SJSA1 (cell line): ENCODE data around the gene STARD7. TPM values are rescaled to one million over a fixed set of nuclear protein-coding genes. Genes with fewer than 3 reads are reported as not detected.
"Not testable (repeated sequence)": the region's sequence is repeated elsewhere in the genome, so short reads cannot be mapped to it uniquely, and the experiment has no call there.

Source experiments
- DNase-seq, 2 experiments: peaks; one replicate each; pipeline ENCODE4 v3.0.0-alpha.2; 2015 to 2020; ENCODE audit warnings: low spot score in 2 of 2, low read depth in 1 of 2
- H3K27ac ChIP-seq: fragments of 250-450 bp; sonication (Bioruptor Pico); 2 replicates; pipeline ENCODE4 v1.5.1; 2020; ENCODE audit warnings: mild to moderate bottlenecking, moderate library complexity
- H3K27me3 ChIP-seq: fragments of 250-450 bp; sonication (Bioruptor Pico); replicated peaks from 2 replicates; pipeline ENCODE4 v1.5.1; 2020; ENCODE audit warnings: mild to moderate bottlenecking, moderate library complexity
- H3K36me3 ChIP-seq: fragments of 250-450 bp; sonication (Bioruptor Pico); 2 replicates; pipeline ENCODE4 v1.5.1; 2020; ENCODE audit warnings: mild to moderate bottlenecking
- H3K4me1 ChIP-seq: fragments of 250-450 bp; sonication (Bioruptor Pico); replicated peaks from 2 replicates; pipeline ENCODE4 v1.6.1; 2021; ENCODE audit warnings: mild to moderate bottlenecking
- H3K4me3 ChIP-seq: fragments of 250-450 bp; sonication (Bioruptor Pico); 2 replicates; pipeline ENCODE4 v1.5.1; 2020; ENCODE audit warnings: mild to moderate bottlenecking
- H3K9me3 ChIP-seq: fragments of 250-450 bp; sonication (Bioruptor Pico); replicated peaks from 2 replicates; pipeline ENCODE4 v1.5.1; 2020; ENCODE audit warnings: mild to moderate bottlenecking
- total RNA-seq: library from RNA; depleted of rRNA; stranded (reverse); fragments of >200 nt; shearing (Covaris generic); gene quantifications from 2 replicates; pipeline ENCODE4 v1.2.3, GENCODE V29; 2014

The STARD7 gene
- total RNA-seq, 1 experiment from 2014 or later: 188 TPM

- H3K4me3 ChIP-seq: no peak overlapping the region
- H3K36me3 ChIP-seq: no peaks in the 10 kb centered on the region
- DNase-seq: no peak
- H3K4me1 ChIP-seq: peaks cover 13% of the 10 kb centered on the region
- H3K27me3 ChIP-seq: no peaks in the 10 kb centered on the region
- no peaks in the 10 kb centered on the region for H3K9me3 ChIP-seq
- no peak overlapping the region for H3K27ac ChIP-seq
These were observed 35.2 kb upstream of the STARD7 start for GRCh38 chr2:96243843-96244242.

GRCh38 chr2:96241900-96242611 lies 33.4 kb upstream of the STARD7 start:
- Histone ChIP-seq H3K27ac (peak overlapping the region; percentile 38), H3K27me3 (no peaks in the 10 kb centered on the region), H3K36me3 (no peaks in the 10 kb centered on the region), H3K9me3 (no peaks in the 10 kb centered on the region), H3K4me1 (peaks cover 13% of the 10 kb centered on the region), H3K4me3 (no peak overlapping the region)
- DNase-seq: peak; percentile 67 to 74

- H3K27ac ChIP-seq: no peak overlapping the region
- no peaks in the 10 kb centered on the region for H3K27me3 ChIP-seq
- no peaks in the 10 kb centered on the region for H3K9me3 ChIP-seq
- H3K36me3 ChIP-seq: no peaks in the 10 kb centered on the region
- H3K4me1 ChIP-seq: peaks cover 13% of the 10 kb centered on the region
- no peak for DNase-seq
- no peak overlapping the region for H3K4me3 ChIP-seq
These were observed 32.6 kb upstream of the STARD7 start for GRCh38 chr2:96241227-96241626.

- Histone ChIP-seq H3K36me3 (no peaks in the 10 kb centered on the region), H3K4me1 (peaks cover 13% of the 10 kb centered on the region), H3K4me3 (no peak overlapping the region), H3K27ac (no peak overlapping the region), H3K27me3 (no peaks in the 10 kb centered on the region), H3K9me3 (no peaks in the 10 kb centered on the region)
- DNase-seq: no peak
These were observed 31.9 kb upstream of the STARD7 start for GRCh38 chr2:96240341-96241038.

GRCh38 chr2:96239745-96240264 lies 31.2 kb upstream of the STARD7 start:
- Histone ChIP-seq H3K27ac (no peak overlapping the region), H3K9me3 (no peaks in the 10 kb centered on the region), H3K36me3 (no peaks in the 10 kb centered on the region; the same call in 1 of the 2 replicates), H3K4me3 (no peak overlapping the region), H3K4me1 (peaks cover 13% of the 10 kb centered on the region), H3K27me3 (no peaks in the 10 kb centered on the region)
- DNase-seq: no peak

- no peak for DNase-seq
- no peak overlapping the region for H3K4me3 ChIP-seq
- H3K27ac ChIP-seq: no peak overlapping the region
- H3K27me3 ChIP-seq: no peaks in the 10 kb centered on the region
- H3K9me3 ChIP-seq: no peaks in the 10 kb centered on the region
- no peaks in the 10 kb centered on the region; the same call in 1 of the 2 replicates for H3K36me3 ChIP-seq
- peaks cover 13% of the 10 kb centered on the region for H3K4me1 ChIP-seq
These were observed 30.5 kb upstream of the STARD7 start for GRCh38 chr2:96239091-96239490.

- H3K36me3 ChIP-seq: no peaks in the 10 kb centered on the region; the same call in 1 of the 2 replicates
- peaks cover 13% of the 10 kb centered on the region for H3K4me1 ChIP-seq
- H3K4me3 ChIP-seq: no peak overlapping the region
- DNase-seq: no peak
- no peaks in the 10 kb centered on the region for H3K9me3 ChIP-seq
- no peak overlapping the region for H3K27ac ChIP-seq
- no peaks in the 10 kb centered on the region for H3K27me3 ChIP-seq
These were observed 29.6 kb upstream of the STARD7 start for GRCh38 chr2:96238266-96238665.

- no peaks in the 10 kb centered on the region; the same call in 1 of the 2 replicates for H3K36me3 ChIP-seq
- no peaks in the 10 kb centered on the region for H3K9me3 ChIP-seq
- no peaks in the 10 kb centered on the region for H3K27me3 ChIP-seq
- no peak for DNase-seq
- H3K27ac ChIP-seq: no peak overlapping the region
- peaks cover 2% of the 10 kb centered on the region for H3K4me1 ChIP-seq
- H3K4me3 ChIP-seq: no peak overlapping the region
These were observed 28.3 kb upstream of the STARD7 start for GRCh38 chr2:96236882-96237281.

GRCh38 chr2:96233880-96234316 lies 25.3 kb upstream of the STARD7 start:
- H3K27ac ChIP-seq: no peak overlapping the region
- H3K36me3 ChIP-seq: no peaks in the 10 kb centered on the region; the same call in 1 of the 2 replicates
- no peaks in the 10 kb centered on the region for H3K9me3 ChIP-seq
- no peaks in the 10 kb centered on the region for H3K4me1 ChIP-seq
- H3K4me3 ChIP-seq: no peak overlapping the region
- DNase-seq: no peak
- no peaks in the 10 kb centered on the region for H3K27me3 ChIP-seq

GRCh38 chr2:96233436-96233835 lies 24.8 kb upstream of the STARD7 start:
- no peaks in the 10 kb centered on the region for H3K9me3 ChIP-seq
- no peaks in the 10 kb centered on the region for H3K4me1 ChIP-seq
- H3K36me3 ChIP-seq: no peaks in the 10 kb centered on the region; the same call in 1 of the 2 replicates
- DNase-seq: no peak
- no peak overlapping the region for H3K27ac ChIP-seq
- H3K27me3 ChIP-seq: no peaks in the 10 kb centered on the region
- no peak overlapping the region for H3K4me3 ChIP-seq

- Histone ChIP-seq H3K27me3 (no peaks in the 10 kb centered on the region), H3K4me3 (no peak overlapping the region), H3K36me3 (no peaks in the 10 kb centered on the region; the same call in 1 of the 2 replicates), H3K4me1 (no peaks in the 10 kb centered on the region), H3K9me3 (no peaks in the 10 kb centered on the region), H3K27ac (no peak overlapping the region)
- no peak for DNase-seq
These were observed 22.7 kb upstream of the STARD7 start for GRCh38 chr2:96231316-96231715.

GRCh38 chr2:96225016-96225533 lies 16.4 kb upstream of the STARD7 start:
- Histone ChIP-seq H3K27me3 (no peaks in the 10 kb centered on the region), H3K27ac (no peak overlapping the region), H3K9me3 (no peaks in the 10 kb centered on the region), H3K4me3 (no peak overlapping the region), H3K4me1 (no peaks in the 10 kb centered on the region), H3K36me3 (no peaks in the 10 kb centered on the region)
- no peak for DNase-seq

GRCh38 chr2:96221106-96221505 lies 12.5 kb upstream of the STARD7 start:
- H3K27me3 ChIP-seq, H3K27ac ChIP-seq, H3K4me3 ChIP-seq, DNase-seq, H3K36me3 ChIP-seq, H3K9me3 ChIP-seq, H3K4me1 ChIP-seq: not testable (repeated sequence)

GRCh38 chr2:96219959-96220358 lies 11.3 kb upstream of the STARD7 start:
- not testable (repeated sequence) for DNase-seq, H3K4me3 ChIP-seq, H3K4me1 ChIP-seq, H3K27ac ChIP-seq, H3K9me3 ChIP-seq, H3K36me3 ChIP-seq, H3K27me3 ChIP-seq
